Measurements from ENCODE around the gene ANO10. TPM values are rescaled to one million over a fixed set of nuclear protein-coding genes. Genes with fewer than 3 reads are reported as not detected.
"Not testable (repeated sequence)": the region's sequence is repeated elsewhere in the genome, so short reads cannot be mapped to it uniquely, and the experiment has no call there.

ANO10 gene
- total RNA-seq, 1 experiment from 2014 or later, result 8.5 TPM

GRCh38 chr3:43565661-43566341 is 56.0 kb downstream of the ANO10 start:
- not testable (repeated sequence) for DNase-seq; H3K27ac ChIP-seq; H3K27me3 ChIP-seq; H3K4me3 ChIP-seq; H3K36me3 ChIP-seq; H3K9me3 ChIP-seq (replicated peaks); H3K4me1 ChIP-seq

- no peaks in the 10 kb centered on the region for H3K36me3 ChIP-seq
- no peaks in the 10 kb centered on the region for H3K9me3 ChIP-seq (replicated peaks)
- no peak overlapping the region for H3K4me3 ChIP-seq
- H3K27ac ChIP-seq, result no peak overlapping the region
- DNase-seq, result no peak
- H3K4me1 ChIP-seq, result no peaks in the 10 kb centered on the region
- no peaks in the 10 kb centered on the region for H3K27me3 ChIP-seq
These were observed 61.9 kb downstream of the ANO10 start for GRCh38 chr3:43559961-43560360.

DNA sequence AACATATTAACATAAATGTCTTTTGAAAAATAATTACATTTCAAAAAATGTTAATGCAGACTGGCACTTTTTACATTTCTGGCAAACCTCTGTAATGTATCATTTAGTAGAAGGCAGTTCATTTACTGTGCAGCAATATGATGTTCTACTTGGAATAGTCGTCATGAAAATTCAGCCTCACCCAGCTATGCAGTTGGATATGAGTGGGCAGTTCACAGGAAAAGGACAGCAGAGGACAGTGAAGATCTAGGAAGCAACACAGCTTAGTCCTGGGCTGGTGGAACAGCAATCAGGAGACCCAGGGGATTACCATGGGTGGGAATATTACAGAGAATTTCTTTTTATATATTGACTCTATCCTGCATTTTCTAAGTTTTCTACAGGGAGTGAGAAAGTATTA is 63.6 kb downstream of the ANO10 start:
- DNase-seq, result no peak

GRCh38 chr3:43549626-43550290 is 72.1 kb downstream of the ANO10 start:
- no peak for DNase-seq
- H3K27ac ChIP-seq, result no peak overlapping the region
- no peaks in the 10 kb centered on the region for H3K27me3 ChIP-seq
- no peaks in the 10 kb centered on the region for H3K36me3 ChIP-seq
- H3K4me1 ChIP-seq, result no peaks in the 10 kb centered on the region
- H3K4me3 ChIP-seq, result no peak overlapping the region
- no peaks in the 10 kb centered on the region for H3K9me3 ChIP-seq (replicated peaks)

More for the DNA sequence above, 63.6 kb downstream of the ANO10 start:
- H3K9me3 ChIP-seq (replicated peaks), result no peaks in the 10 kb centered on the region
- H3K27ac ChIP-seq, result no peak overlapping the region
- H3K36me3 ChIP-seq, result no peaks in the 10 kb centered on the region
- no peaks in the 10 kb centered on the region for H3K4me1 ChIP-seq
- H3K27me3 ChIP-seq, result no peaks in the 10 kb centered on the region
- no peak overlapping the region for H3K4me3 ChIP-seq

GRCh38 chr3:43544277-43544676 is 77.5 kb downstream of the ANO10 start:
- not testable (repeated sequence) for H3K27me3 ChIP-seq; H3K9me3 ChIP-seq (replicated peaks); H3K36me3 ChIP-seq; H3K27ac ChIP-seq; H3K4me3 ChIP-seq; H3K4me1 ChIP-seq
- peak in 1 of 2 experiments; percentile 48 for DNase-seq

GRCh38 chr3:43542328-43543043 is 79.3 kb downstream of the ANO10 start:
- Histone ChIP-seq H3K4me1 (no peaks in the 10 kb centered on the region), H3K27ac (no peak overlapping the region), H3K9me3 (replicated peaks) (no peaks in the 10 kb centered on the region), H3K36me3 (no peaks in the 10 kb centered on the region), H3K27me3 (no peaks in the 10 kb centered on the region), H3K4me3 (no peak overlapping the region)
- no peak for DNase-seq

GRCh38 chr3:43540624-43541023 is 81.2 kb downstream of the ANO10 start:
- Histone ChIP-seq H3K27ac (no peak overlapping the region), H3K4me3 (no peak overlapping the region), H3K4me1 (no peaks in the 10 kb centered on the region), H3K9me3 (replicated peaks) (no peaks in the 10 kb centered on the region), H3K36me3 (no peaks in the 10 kb centered on the region), H3K27me3 (no peaks in the 10 kb centered on the region)
- no peak for DNase-seq

DNA sequence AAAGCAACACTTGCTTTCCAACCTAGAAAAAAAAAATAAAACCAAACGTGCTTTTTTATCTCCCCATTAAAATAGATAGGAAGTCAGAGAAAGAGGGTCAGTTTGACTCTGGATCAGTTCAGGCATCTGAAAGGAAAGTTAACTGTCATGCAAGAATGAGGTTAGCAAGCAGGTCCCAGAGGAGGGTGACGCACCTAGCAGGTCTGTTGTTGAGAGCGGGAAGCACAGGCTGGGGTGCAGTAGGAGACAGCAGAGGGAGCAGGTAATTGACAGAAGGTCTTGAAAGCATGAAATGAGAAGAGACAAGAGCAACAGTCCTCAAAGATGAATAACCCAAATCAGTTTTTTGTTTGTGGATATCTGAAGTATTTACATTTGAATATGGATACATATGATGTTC is 82.5 kb downstream of the ANO10 start:
- Histone ChIP-seq H3K4me1 (no peaks in the 10 kb centered on the region), H3K4me3 (no peak overlapping the region), H3K36me3 (no peaks in the 10 kb centered on the region), H3K27me3 (no peaks in the 10 kb centered on the region), H3K27ac (no peak overlapping the region), H3K9me3 (replicated peaks) (no peaks in the 10 kb centered on the region)
- DNase-seq, result no peak

DNA sequence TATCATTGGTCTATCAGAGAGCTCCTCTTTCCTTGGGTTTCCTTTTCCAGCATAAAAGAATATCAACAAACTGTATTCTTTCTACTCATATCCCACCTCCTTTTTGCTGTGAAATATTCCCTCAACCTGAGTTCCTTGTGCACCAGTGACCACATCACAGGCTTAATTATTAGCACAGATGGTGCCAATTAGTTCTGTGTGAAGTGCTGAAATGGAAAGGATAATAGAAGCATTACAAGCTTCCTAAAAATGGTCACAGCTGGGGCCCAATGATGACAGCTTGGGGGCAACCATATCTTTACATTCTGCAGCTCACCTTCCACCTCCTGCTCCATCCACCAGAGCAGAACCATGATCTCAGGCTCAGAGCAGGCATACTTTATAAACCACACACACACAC is 84.6 kb downstream of the ANO10 start:
- Histone ChIP-seq H3K4me1 (no peaks in the 10 kb centered on the region), H3K9me3 (replicated peaks) (no peaks in the 10 kb centered on the region), H3K4me3 (no peak overlapping the region), H3K27ac (no peak overlapping the region), H3K27me3 (no peaks in the 10 kb centered on the region), H3K36me3 (no peaks in the 10 kb centered on the region)
- DNase-seq, result peak in 1 of 2 experiments; percentile 0

DNA sequence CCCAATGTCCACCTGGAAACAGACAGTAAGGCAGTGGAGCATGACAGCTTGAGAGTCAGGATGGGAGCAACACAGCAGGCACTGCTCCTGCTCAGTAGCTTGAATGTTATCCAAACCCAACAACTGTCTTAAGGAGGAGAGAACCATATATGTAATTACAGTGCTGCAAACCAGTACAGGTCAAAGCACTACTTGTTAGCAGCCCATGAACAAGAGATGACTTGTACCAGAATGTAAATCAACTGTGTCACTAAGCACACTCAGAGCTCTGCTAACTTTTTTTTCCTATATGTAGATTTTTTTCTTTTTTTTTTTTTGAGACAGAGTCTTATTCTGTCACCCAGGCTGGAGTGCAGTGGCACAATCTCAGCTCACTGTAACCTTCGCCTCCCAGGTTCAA is 87.1 kb downstream of the ANO10 start:
- no peaks in the 10 kb centered on the region for H3K4me1 ChIP-seq
- H3K4me3 ChIP-seq, result no peak overlapping the region
- no peak overlapping the region for H3K27ac ChIP-seq
- no peaks in the 10 kb centered on the region for H3K36me3 ChIP-seq
- H3K27me3 ChIP-seq, result no peaks in the 10 kb centered on the region
- no peak for DNase-seq
- no peaks in the 10 kb centered on the region for H3K9me3 ChIP-seq (replicated peaks)

DNA sequence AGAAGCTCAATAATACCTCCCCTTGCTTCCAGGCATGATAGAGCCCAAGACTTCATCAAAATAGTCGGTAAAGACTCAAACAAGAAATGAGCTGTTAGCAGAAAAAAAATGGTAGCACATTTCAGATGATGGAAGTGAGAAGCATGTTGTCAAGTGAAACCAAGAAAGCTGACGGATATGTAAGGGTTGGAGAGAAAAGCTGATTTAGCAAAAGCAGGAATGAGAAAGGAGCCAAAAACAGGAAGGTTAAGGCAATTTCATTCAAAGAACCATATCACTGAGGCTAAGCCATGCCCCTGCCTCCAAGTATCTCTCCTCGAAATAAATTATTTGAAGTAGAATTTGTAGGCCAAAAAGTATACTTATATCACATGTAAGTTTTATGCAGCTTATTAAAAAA is 88.8 kb downstream of the ANO10 start:
- Histone ChIP-seq H3K27me3 (no peaks in the 10 kb centered on the region), H3K36me3 (no peaks in the 10 kb centered on the region), H3K4me1 (no peaks in the 10 kb centered on the region), H3K4me3 (no peak overlapping the region), H3K9me3 (replicated peaks) (no peaks in the 10 kb centered on the region), H3K27ac (no peak overlapping the region)
- no peak for DNase-seq

- H3K9me3 ChIP-seq (replicated peaks), result no peaks in the 10 kb centered on the region
- no peak for DNase-seq
- H3K27me3 ChIP-seq, result no peaks in the 10 kb centered on the region
- no peak overlapping the region for H3K27ac ChIP-seq
- H3K4me3 ChIP-seq, result no peak overlapping the region
- no peaks in the 10 kb centered on the region for H3K36me3 ChIP-seq
- no peaks in the 10 kb centered on the region for H3K4me1 ChIP-seq
These were observed 90.0 kb downstream of the ANO10 start for GRCh38 chr3:43531835-43532234.

DNA sequence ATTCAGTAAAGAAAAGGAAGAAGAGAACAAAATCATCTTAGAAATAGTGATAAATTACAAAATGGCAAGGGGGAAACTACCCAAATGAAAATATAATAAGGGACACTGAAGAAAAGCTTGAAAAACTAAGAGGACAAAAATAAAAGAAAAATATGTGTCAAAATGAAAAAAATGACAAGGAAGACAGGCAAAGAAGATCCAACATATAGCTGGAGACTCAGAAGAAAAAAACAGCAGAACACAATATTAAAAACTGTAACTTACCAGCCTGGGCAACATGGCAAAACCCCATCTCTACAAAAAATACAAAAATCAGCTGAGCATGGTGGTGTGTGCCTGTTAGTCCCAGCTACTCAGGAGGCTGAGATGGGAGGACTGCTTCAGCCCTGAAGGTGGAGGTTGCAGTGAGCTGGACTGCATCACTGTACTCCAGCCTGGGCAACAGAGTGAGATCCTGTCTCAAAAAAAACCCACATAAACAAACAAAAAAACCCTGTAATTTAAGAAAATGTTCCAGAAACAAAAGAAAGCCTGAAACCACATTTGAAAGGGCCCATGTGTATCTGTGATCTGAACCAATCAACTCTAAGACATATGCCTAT is 93.2 kb downstream of the ANO10 start:
- Histone ChIP-seq H3K27me3 (no peaks in the 10 kb centered on the region), H3K9me3 (replicated peaks) (no peaks in the 10 kb centered on the region), H3K36me3 (no peaks in the 10 kb centered on the region), H3K4me1 (no peaks in the 10 kb centered on the region), H3K27ac (no peak overlapping the region), H3K4me3 (no peak overlapping the region)
- no peak for DNase-seq

DNA sequence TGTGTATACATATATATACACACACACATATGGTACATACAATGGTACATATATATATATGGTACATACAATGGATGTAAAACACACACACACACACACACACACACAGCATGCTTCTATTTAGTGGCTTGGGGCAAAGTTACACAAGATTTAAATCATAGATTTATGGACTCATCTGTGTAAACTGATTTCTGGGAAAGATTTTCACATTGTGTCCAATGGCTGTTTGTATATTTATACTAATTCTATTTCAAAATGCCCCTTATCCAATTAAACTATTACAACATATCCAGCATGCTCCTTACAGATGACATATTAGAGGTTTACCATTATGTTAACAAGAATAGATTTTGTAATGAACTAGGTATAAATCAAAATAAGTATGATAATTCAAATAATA is 94.9 kb downstream of the ANO10 start:
- H3K9me3 ChIP-seq (replicated peaks), result no peaks in the 10 kb centered on the region
- no peak overlapping the region for H3K4me3 ChIP-seq
- no peaks in the 10 kb centered on the region for H3K36me3 ChIP-seq
- DNase-seq, result no peak
- H3K4me1 ChIP-seq, result no peaks in the 10 kb centered on the region
- no peaks in the 10 kb centered on the region for H3K27me3 ChIP-seq
- no peak overlapping the region for H3K27ac ChIP-seq

DNA sequence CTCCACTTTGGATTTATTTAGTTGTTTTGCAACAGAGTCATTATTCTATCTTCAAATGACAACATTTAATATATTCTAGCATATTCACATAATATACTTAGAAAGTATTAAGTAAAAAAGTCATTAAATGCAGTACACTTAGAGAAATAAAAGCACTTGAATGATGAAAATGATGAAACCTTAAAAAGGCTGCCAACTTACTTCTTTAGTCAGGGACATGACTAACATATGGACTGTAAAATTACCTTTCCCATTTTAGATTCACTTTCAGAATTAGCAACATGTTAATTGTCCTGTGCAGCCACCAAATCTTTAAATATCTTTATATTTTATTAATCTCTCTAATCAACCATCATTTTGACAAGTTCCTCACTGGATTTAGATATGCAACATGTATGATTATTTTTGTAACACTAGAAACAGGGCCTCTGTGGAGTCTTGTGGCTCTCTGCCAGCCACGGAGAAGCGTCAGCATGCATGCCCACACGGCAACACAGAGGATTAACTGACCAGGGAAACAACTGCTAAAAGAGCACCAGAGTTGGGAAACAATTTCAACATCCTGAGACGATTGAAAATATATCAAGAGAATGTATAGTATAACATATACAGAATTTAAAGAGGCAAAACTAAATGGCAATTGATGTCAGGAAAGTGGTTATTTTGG is 95.7 kb downstream of the ANO10 start:
- H3K4me3 ChIP-seq, result no peak overlapping the region
- no peak for DNase-seq
- no peaks in the 10 kb centered on the region for H3K27me3 ChIP-seq
- no peaks in the 10 kb centered on the region for H3K4me1 ChIP-seq
- no peaks in the 10 kb centered on the region for H3K9me3 ChIP-seq (replicated peaks)
- no peaks in the 10 kb centered on the region for H3K36me3 ChIP-seq
- no peak overlapping the region for H3K27ac ChIP-seq

Measured in SJCRH30 (cell line).